ENCODE results near the gene IAH1.

GRCh38 chr2:9462313-9462712, 12.0 kb upstream of the IAH1 start:
- TF ChIP-seq CTCF (IDR thresholded peaks at IDR 0.05): no peak
- no peak for TF ChIP-seq POLR2A (IDR thresholded peaks at IDR 0.05)

Measured in vagina (tissue), 2 donors.